Mesendoderm (in vitro differentiated cells): Measurements from ENCODE around the gene MYPN.

Source experiments
- DNase-seq: peaks from one replicate; pipeline ENCODE4 v3.0.0; 2013
- H2AK5ac ChIP-seq: 2 replicates; pipeline ENCODE4 v1.6.1; 2013; ENCODE audit warnings: low read length, inconsistent platforms
- H2BK120ac ChIP-seq: 2 replicates; pipeline ENCODE4 v1.6.1; 2013; ENCODE audit warnings: low read depth, mild to moderate bottlenecking, low read length, moderate library complexity, mixed read lengths
- H2BK15ac ChIP-seq: replicated peaks from 2 replicates; pipeline ENCODE4 v1.6.1; 2013; ENCODE audit warnings: low read depth, mild to moderate bottlenecking, moderate library complexity
- H2BK5ac ChIP-seq: 2 replicates; pipeline ENCODE4 v1.6.1; 2013; ENCODE audit warnings: low read length, inconsistent platforms
- H3K18ac ChIP-seq: 2 replicates; pipeline ENCODE4 v1.6.1; 2013; ENCODE audit warnings: mild to moderate bottlenecking, low read length, mixed read lengths
- H3K23ac ChIP-seq: one replicate; pipeline ENCODE4 v1.6.1; 2013; ENCODE audit warnings: low read length
- H3K27ac ChIP-seq: 2 replicates; pipeline ENCODE4 v1.5.1; 2013; ENCODE audit warnings: low read depth, mild to moderate bottlenecking, inconsistent platforms, low read length, moderate library complexity
- H3K27me3 ChIP-seq: 2 replicates; pipeline ENCODE4 v1.6.1; 2013; ENCODE audit warnings: low read length, control low read depth, mild to moderate bottlenecking, inconsistent platforms; ENCODE audit not compliant: insufficient read depth, poor library complexity
- H3K36me3 ChIP-seq: 2 replicates; pipeline ENCODE4 v1.6.1; 2013; ENCODE audit warnings: low read length, inconsistent platforms; ENCODE audit not compliant: control insufficient read depth, insufficient read depth
- H3K4ac ChIP-seq: one replicate; pipeline ENCODE4 v1.6.1; 2013; ENCODE audit warnings: low read depth, mild to moderate bottlenecking, low read length, moderate library complexity
- H3K4me1 ChIP-seq: 2 replicates; pipeline ENCODE4 v1.6.1; 2013; ENCODE audit warnings: low read depth, low read length, inconsistent platforms; ENCODE audit not compliant: control insufficient read depth
- H3K4me2 ChIP-seq: 2 replicates; pipeline ENCODE4 v1.6.1; 2013; ENCODE audit warnings: low read length
- H3K4me3 ChIP-seq: 2 replicates; pipeline ENCODE4 v1.5.1; 2013; ENCODE audit warnings: mild to moderate bottlenecking, low read length
- H3K56ac ChIP-seq: one replicate; pipeline ENCODE4 v1.6.1; 2013; ENCODE audit warnings: low read length
- H3K79me1 ChIP-seq: 2 replicates; pipeline ENCODE4 v1.6.1; 2013; ENCODE audit warnings: low read length, inconsistent platforms
- H3K79me2 ChIP-seq: 2 replicates; pipeline ENCODE4 v1.6.1; 2013; ENCODE audit warnings: mild to moderate bottlenecking, low read length; ENCODE audit not compliant: control insufficient read depth, insufficient read depth
- H3K9ac ChIP-seq: 2 replicates; pipeline ENCODE4 v1.6.1; 2013; ENCODE audit warnings: low read length, inconsistent platforms
- H4K5ac ChIP-seq: one replicate; pipeline ENCODE4 v1.6.1; 2013; ENCODE audit warnings: low read length
- H4K8ac ChIP-seq: one replicate; pipeline ENCODE4 v1.6.1; 2013; ENCODE audit warnings: low read depth, mild to moderate bottlenecking, control low read depth, low read length, moderate library complexity
- WGBS: extraction: QIAGEN DNeasy Blood & Tissue Kit; methylation state at CpG from one replicate; pipeline ENCODE4 v1.1.7; 2013; ENCODE audit warnings: low lambda C conversion rate, missing lambda C conversion rate; ENCODE audit not compliant: insufficient coverage; ENCODE audit errors: extremely low coverage; 5-methylcytosine and 5-hydroxymethylcytosine counted together

MYPN gene

DNA sequence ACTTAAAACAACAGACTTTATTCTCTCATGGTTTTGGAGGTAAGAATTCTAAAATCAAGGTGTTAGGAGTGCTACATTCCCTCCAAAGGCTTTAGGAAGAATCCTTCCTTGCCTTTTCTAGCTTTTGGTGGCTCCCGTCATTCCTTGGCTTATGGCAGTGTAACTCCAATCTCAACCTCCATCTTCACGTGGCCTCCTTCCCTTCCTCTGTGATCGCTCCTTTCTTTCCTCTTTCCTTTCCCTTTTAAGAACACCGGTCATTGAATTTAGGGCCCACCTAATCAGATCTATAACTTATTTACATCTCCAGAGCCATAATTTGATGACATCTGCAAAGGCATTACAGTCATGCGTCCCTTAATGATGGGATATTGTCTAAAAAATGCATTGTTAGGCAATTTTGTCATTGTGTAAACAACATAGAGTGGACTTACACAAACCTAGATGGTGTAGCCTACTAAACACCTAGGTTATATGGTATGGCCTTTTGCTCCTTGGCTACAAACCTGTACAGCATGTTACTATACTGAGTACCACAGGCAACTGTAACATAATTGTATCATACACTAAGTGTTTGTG, 28.3 kb upstream of the MYPN start:
- Histone ChIP-seq H3K4ac (no peak overlapping the region), H4K8ac (no peak overlapping the region), H3K4me3 (no peak overlapping the region), H3K18ac (no peak overlapping the region), H3K27me3 (no peaks in the 10 kb centered on the region), H3K4me2 (no peak overlapping the region), H3K56ac (no peak overlapping the region), H3K79me2 (no peaks in the 10 kb centered on the region), H3K4me1 (no peaks in the 10 kb centered on the region), H3K23ac (no peak overlapping the region), H2BK15ac (no peak overlapping the region), H2BK120ac (no peak overlapping the region), H2AK5ac (no peak overlapping the region), H3K36me3 (no peaks in the 10 kb centered on the region), H3K27ac (no peak overlapping the region), H3K79me1 (no peaks in the 10 kb centered on the region), H4K5ac (no peak overlapping the region), H3K9ac (no peak overlapping the region), H2BK5ac (no peak overlapping the region)
- DNase-seq, result no peak
- no CpG with 5 or more reads among the region's 5 CpGs for WGBS

DNA sequence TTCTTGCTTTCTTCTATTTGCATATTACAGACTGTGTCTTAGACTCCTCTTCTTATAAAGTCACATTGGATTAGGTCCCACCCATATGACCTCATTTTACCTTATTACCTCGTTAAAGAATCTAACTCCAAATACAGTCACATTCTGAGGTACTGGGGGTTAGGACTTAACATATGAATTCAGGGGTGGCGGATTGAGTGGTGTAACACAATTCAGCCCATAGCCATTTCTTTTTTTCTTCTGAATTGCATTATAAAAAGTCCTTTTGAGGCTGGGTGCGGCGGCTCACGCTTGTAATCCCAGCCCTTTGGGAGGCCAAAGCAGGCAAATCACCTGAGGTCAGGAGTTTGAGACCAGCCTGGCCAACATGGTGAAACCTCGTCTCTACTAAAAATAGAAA, 27.4 kb upstream of the MYPN start:
- H4K5ac ChIP-seq, result no peak overlapping the region
- H2BK15ac ChIP-seq, result no peak overlapping the region
- H2BK120ac ChIP-seq, result no peak overlapping the region
- H3K79me1 ChIP-seq, result no peaks in the 10 kb centered on the region
- no peak overlapping the region for H3K18ac ChIP-seq
- no peak for DNase-seq
- WGBS, result no CpG with 5 or more reads among the region's 6 CpGs
- no peak overlapping the region for H2BK5ac ChIP-seq
- no peak overlapping the region for H3K4me3 ChIP-seq
- H4K8ac ChIP-seq, result no peak overlapping the region
- H3K79me2 ChIP-seq, result no peaks in the 10 kb centered on the region
- H3K4ac ChIP-seq, result no peak overlapping the region
- no peak overlapping the region for H2AK5ac ChIP-seq
- H3K56ac ChIP-seq, result no peak overlapping the region
- no peak overlapping the region for H3K4me2 ChIP-seq
- no peaks in the 10 kb centered on the region for H3K4me1 ChIP-seq
- no peak overlapping the region for H3K23ac ChIP-seq
- H3K36me3 ChIP-seq, result no peaks in the 10 kb centered on the region
- H3K27me3 ChIP-seq, result no peaks in the 10 kb centered on the region
- H3K9ac ChIP-seq, result no peak overlapping the region
- no peak overlapping the region for H3K27ac ChIP-seq

DNA sequence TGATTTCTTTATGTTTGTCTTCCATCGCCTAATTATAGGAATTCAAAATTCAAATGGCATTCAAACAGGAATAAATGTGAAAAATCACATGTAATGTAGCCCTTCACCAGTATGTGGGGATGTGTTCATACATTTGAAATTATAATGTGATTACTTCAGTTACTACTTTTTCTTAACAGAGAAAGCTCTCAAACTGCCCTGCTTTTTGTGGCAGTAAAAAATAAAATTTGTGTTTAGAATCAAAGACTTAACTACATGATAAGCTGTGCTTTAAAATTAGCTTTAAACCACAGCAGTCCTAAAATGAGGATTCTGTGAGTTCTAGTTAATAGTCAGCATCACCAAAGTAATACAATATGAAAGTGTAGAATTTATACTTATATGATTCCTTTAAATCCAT, 26.4 kb upstream of the MYPN start:
- H3K36me3 ChIP-seq, result no peaks in the 10 kb centered on the region
- no peak overlapping the region for H3K56ac ChIP-seq
- no peaks in the 10 kb centered on the region for H3K27me3 ChIP-seq
- H4K5ac ChIP-seq, result no peak overlapping the region
- WGBS, result no CpG with 5 or more reads among the region's 1 CpG
- no peak overlapping the region for H3K4me3 ChIP-seq
- H3K79me2 ChIP-seq, result no peaks in the 10 kb centered on the region
- DNase-seq, result no peak
- no peak overlapping the region for H3K27ac ChIP-seq
- H3K9ac ChIP-seq, result no peak overlapping the region
- no peak overlapping the region for H3K18ac ChIP-seq
- no peak overlapping the region for H3K4ac ChIP-seq
- H3K4me2 ChIP-seq, result no peak overlapping the region
- no peaks in the 10 kb centered on the region for H3K79me1 ChIP-seq
- H2BK120ac ChIP-seq, result no peak overlapping the region
- no peak overlapping the region for H2AK5ac ChIP-seq
- H3K23ac ChIP-seq, result no peak overlapping the region
- no peak overlapping the region for H2BK5ac ChIP-seq
- H4K8ac ChIP-seq, result no peak overlapping the region
- H3K4me1 ChIP-seq, result no peaks in the 10 kb centered on the region
- no peak overlapping the region for H2BK15ac ChIP-seq

DNA sequence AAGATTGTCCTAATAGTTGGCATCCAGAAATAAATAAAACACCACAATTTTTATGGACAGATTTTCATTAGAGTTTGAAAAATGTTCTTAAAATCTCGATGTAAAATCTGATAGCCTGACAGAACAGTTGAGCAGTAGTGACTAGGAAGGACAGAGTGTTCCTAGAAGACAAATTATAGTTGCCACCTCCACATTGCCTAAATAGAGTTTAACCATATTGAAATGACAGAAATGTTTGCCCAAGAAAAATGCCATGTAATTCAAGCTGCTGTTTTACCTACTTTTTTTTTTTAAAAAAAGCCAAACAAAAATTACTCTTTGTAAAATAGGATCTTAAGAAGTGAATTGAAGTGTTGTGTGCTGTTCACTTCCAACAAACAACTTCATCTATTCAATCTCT, 25.3 kb upstream of the MYPN start:
- no CpG with 5 or more reads among the region's 1 CpG for WGBS
- H3K56ac ChIP-seq, result no peak overlapping the region
- no peaks in the 10 kb centered on the region for H3K36me3 ChIP-seq
- H3K18ac ChIP-seq, result no peak overlapping the region
- H3K79me1 ChIP-seq, result no peaks in the 10 kb centered on the region
- H3K4me2 ChIP-seq, result no peak overlapping the region
- no peak overlapping the region for H2BK120ac ChIP-seq
- H3K4me1 ChIP-seq, result no peaks in the 10 kb centered on the region
- H2BK5ac ChIP-seq, result no peak overlapping the region
- no peak overlapping the region for H3K27ac ChIP-seq
- DNase-seq, result no peak
- no peak overlapping the region for H3K4ac ChIP-seq
- H4K8ac ChIP-seq, result no peak overlapping the region
- no peak overlapping the region for H4K5ac ChIP-seq
- H3K9ac ChIP-seq, result no peak overlapping the region
- no peak overlapping the region for H3K23ac ChIP-seq
- H3K4me3 ChIP-seq, result no peak overlapping the region
- H3K27me3 ChIP-seq, result no peaks in the 10 kb centered on the region
- H2AK5ac ChIP-seq, result no peak overlapping the region
- H3K79me2 ChIP-seq, result no peaks in the 10 kb centered on the region
- H2BK15ac ChIP-seq, result no peak overlapping the region

DNA sequence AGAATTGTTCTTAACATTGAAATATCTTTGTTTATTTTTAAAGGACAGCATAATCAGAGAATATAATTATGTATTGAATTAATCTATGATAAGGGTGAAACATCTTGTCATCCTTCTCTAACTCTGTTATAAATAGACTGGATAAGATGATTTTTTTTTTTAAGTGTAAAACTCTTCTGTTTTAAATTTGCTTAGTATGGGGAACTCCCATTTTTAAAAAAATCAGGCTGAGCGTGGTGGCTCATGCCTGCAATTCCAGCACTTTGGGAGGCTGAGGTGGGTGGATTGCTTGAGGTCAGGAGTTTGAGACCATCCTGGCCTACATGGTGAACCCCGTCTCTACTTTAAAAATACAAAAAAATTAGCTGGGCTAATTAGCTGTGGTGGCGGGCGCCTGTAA, 24.8 kb upstream of the MYPN start:
- Histone ChIP-seq H3K36me3 (no peaks in the 10 kb centered on the region), H3K18ac (no peak overlapping the region), H3K27ac (no peak overlapping the region), H3K79me2 (no peaks in the 10 kb centered on the region), H3K4me3 (no peak overlapping the region), H4K5ac (no peak overlapping the region), H3K9ac (no peak overlapping the region), H2BK120ac (no peak overlapping the region), H4K8ac (no peak overlapping the region), H3K79me1 (no peaks in the 10 kb centered on the region), H2BK5ac (no peak overlapping the region), H3K23ac (no peak overlapping the region), H3K4me1 (no peaks in the 10 kb centered on the region), H2BK15ac (no peak overlapping the region), H3K4me2 (no peak overlapping the region), H3K4ac (no peak overlapping the region), H3K56ac (no peak overlapping the region), H2AK5ac (no peak overlapping the region), H3K27me3 (no peaks in the 10 kb centered on the region)
- no peak for DNase-seq
- no CpG with 5 or more reads among the region's 4 CpGs for WGBS

DNA sequence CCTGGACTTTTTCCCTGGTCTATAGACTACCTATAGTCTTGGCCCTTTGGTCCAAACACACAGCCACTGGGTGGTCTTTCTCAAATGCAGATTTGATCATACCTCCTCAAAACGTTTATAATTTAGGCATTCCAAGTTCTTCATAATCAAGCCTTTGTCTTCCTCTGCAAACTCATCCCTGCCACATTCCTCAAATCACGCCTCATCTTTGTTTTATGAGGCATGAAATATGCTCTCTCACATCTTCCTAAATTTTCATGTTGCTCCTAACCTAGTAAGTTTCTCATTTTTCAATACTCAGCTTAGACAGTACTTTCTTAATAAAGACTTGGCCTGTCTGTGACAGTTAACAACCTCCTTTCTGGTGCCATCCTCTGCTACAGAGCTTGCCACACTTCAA, 23.3 kb upstream of the MYPN start:
- Histone ChIP-seq H3K56ac (no peak overlapping the region), H2BK15ac (no peak overlapping the region), H3K23ac (no peak overlapping the region), H4K8ac (no peak overlapping the region), H2AK5ac (no peak overlapping the region), H3K36me3 (no peaks in the 10 kb centered on the region), H3K9ac (no peak overlapping the region), H3K79me2 (no peaks in the 10 kb centered on the region), H3K4ac (no peak overlapping the region), H3K4me1 (no peaks in the 10 kb centered on the region), H2BK5ac (no peak overlapping the region), H4K5ac (no peak overlapping the region), H3K18ac (no peak overlapping the region), H3K27me3 (no peaks in the 10 kb centered on the region), H3K79me1 (no peaks in the 10 kb centered on the region), H3K4me2 (no peak overlapping the region), H3K27ac (no peak overlapping the region), H2BK120ac (no peak overlapping the region), H3K4me3 (no peak overlapping the region)
- DNase-seq, result no peak
- no CpG with 5 or more reads among the region's 2 CpGs for WGBS
